Fibroblast of upper back skin (primary cell): ENCODE results near the gene CRYGN.

Source experiments
- DNase-seq: peaks from one replicate; pipeline ENCODE4 v3.0.0-alpha.2; 2013

CRYGN gene

DNA sequence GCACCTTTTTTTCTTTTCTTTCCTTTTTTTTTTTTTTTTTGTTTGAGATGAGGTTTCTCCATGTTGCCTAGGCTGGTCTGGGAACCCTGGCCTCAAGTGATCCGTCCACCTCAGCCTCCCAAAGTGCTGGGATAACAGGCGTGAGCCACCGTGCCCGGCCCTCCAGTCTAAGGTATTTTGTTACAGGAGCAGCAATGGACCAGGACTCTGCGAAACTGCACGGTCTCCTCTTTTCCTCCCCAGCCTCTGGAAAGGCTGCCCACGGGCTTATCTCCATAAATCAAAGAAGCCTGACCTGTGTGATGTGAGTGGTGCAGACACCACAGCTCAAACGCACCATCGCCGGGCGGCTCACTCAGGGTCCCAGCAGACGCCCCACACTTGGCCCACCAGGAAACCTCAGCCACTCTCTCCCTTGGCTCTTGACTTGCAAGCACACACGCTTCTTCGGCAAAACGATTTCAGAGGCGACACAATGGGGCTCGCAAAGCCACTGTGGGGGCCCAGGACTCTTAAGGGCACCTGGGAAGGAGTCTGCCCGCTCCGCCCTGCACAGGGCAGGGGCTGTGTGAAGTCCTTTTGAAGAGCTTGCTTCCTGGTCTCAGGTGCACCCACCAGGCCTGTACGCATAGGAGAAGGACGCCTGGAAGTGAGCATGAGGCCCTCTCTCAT lies 50.7 kb downstream of the CRYGN start:
- no peak for DNase-seq

DNA sequence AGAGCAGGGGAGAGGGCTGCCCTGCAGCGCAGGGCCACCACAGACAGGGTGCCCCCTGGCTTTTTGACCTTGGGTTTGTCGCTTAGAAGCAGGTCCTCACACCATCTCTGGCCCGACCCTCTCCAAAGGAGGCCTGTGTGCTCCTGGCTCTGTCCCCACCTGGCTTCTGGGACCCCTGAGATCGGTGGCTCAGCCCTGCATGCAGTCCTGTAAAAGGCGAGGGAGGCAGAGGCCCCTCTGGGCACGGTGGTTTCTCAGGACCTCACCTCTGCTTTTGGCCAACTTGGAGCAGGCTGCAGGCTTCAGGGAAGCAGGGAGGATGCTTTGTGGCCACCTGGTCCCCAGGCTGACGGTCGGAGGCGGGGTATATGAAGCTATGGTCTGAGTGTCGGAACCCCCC lies 51.5 kb downstream of the CRYGN start:
- DNase-seq, result no peak

DNA sequence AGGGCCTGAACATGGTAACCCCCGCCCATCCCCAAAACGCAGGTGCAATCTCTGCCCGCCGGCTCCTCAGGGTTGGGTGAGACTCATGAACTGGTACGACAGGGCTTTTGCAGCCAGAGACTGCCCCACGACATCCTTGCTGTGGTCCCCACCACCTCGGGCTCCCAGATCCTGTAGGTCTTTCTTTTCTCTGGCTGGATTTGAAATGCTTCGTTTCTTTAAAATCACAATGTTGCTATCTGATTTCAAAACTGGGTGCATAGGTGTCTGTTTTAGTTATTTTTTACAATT lies 52.0 kb downstream of the CRYGN start:
- no peak for DNase-seq

DNA sequence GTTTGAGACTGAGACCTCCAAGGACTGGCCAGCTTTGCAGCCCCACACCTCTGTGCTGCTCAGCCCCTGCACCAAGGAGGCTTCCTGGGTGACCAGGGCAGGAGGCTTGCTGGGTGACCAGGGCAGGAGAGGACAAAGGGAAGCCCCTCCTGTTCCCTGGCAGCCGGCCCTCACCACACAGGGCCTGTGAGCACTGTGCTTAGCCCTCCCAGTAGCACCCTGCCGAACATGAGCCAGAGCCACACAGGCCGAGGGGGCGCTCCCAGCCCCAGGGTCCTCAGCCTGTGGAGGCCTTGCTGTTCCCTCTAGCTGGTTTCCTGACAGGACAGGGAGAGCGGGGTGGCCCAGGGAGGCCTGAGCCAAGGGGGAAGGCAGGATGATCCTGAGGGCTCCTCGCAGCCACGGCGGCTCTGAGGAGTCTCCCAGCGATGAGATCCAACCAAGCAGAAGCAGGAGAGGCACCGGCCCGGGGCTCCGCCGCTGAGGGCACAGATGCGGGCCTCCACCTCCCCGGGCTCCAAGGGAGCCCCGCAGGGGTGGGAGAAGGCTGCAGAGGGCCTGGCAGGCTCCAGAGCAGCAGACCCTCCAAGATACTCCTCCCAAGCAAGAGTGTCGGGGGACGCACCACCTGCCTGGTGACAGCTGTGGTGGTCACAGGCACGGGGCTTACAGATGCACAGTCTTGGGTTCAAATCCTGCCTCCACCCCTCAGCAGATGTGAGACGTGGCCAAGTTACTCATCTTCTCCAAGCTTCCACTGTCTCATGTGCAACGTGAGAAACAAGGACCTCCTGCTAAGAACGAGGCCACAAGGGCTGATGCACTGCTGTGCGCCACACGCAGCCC lies 52.6 kb downstream of the CRYGN start:
- DNase-seq, result no peak

DNA sequence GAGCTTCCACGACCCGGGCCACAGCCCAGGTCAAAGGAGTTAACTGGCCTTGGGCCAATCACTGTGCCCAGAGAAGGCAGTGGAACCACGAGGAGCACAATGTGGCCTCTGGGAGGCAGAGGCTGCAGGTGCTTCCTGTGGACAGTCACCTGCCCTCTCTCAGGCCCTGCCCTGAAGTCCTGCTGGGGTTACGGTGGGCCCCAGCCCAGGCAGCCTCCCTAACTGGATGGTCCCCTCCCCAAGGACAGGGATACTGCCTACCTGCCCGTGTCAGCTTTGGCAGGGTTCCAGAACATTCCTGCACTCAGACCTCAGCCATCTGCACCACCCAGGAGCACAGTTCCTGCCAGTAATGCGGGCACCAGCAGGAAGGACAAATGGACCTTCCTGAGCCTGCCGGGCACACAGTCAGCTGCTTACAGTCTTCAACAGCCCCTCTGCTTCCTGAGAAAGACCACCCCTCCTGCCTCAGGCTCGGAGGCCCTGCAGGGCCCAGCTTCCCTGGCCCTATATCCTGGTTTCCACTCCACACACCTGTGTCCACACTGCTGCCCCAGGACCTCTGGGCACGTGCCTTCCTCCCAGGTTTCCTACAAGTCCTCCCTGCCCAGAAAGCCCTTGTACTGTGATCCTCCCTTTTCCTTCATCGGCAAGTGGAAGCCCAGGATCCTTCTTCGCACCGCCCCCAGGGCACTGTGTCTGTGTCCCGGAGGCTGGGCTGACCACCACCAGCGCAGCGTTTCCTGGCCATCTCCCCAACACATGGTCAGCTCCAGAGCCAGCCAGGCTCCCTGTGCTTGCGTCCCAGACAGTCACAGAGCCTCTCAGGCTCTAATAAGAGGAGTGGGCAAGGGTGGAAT lies 53.4 kb downstream of the CRYGN start:
- no peak for DNase-seq

DNA sequence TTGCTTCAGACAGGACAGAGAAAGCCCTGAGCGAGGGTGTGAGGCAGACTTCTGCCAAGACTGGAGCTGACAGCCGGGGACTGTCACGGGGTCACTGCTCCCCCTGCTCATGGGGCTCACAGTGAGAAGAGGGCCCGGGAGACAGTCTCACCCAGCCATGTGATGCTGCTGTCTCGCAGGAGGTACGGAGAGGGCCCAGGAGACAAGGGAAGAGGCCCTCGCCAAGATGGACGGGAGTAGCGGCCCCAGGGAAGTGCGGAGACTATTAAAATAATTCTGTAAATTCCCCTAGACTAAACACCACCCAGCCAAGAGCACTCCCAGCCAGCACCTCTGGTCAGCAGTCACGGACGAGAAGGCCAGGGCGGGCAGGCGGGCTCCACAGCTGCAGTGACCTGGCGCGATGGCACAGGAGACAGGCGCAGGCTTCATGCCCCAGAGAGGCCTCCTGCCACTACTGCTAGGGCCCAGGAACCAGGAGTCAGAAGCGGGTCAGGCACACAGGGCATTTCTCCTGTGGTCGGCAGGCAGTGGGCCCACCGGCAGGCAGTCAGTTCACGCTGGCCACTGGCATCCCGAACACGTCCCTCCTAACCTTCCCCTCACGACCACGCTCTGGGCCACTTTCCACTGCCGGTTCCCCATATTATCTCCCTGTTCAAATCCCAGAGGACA lies 54.2 kb downstream of the CRYGN start:
- no peak for DNase-seq

DNA sequence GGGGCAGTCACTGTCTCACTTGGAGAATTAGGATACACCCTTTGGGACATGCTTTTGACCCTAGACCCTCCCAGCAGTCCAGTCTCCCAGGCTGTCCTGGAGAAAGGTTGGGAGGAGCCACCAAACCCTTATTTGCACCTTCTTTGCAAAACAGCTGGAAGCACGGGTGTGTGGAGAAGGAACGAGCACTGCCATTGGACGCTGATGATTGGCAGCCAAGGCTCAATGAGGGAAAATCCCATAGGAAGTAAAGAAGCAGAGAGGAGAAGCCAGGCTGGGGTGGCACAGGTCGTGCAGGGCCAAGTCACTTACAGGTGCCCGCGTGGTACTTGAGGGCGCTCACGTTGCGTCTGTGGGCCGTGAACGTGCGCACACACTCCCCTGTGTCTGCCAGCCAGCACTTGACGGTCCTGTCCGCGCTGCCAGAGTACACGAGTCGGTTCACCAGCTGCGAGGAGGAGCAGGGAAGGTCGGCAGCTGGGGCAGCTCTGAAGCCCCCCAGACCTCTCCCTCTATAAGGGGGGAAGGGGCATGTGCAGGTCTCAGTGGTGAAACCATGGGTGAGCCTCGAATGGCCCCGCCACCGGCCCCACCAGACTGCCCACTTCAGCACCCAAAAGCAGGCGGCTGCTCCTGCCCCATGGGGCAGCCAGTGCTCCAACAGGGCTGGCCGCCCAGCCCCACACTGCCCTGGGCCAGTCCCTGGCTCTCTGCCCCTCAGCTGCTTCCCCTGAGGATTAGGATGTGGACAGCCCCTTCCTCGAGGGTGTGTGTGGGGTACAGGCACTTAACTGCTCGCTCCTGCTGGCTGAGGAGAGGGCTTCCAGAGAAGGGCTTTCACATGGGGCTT lies 54.9 kb downstream of the CRYGN start:
- no peak for DNase-seq

DNA sequence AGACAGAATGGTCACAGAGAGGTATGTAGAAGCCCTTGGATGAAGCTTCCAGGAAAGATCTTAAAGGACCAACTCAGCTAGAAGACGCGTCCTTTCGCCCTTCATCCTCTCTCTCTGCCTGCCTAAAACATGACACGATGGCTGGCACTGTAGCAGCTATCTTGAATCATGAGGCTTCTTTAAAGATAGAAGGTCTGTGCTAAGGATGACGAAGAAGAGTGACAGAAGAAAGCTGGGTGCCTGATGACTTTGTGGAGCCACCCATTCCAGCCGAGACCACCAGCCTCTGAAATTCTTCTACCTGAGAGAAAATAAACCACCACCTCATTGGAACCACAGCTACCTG lies 55.6 kb downstream of the CRYGN start:
- no peak for DNase-seq

DNA sequence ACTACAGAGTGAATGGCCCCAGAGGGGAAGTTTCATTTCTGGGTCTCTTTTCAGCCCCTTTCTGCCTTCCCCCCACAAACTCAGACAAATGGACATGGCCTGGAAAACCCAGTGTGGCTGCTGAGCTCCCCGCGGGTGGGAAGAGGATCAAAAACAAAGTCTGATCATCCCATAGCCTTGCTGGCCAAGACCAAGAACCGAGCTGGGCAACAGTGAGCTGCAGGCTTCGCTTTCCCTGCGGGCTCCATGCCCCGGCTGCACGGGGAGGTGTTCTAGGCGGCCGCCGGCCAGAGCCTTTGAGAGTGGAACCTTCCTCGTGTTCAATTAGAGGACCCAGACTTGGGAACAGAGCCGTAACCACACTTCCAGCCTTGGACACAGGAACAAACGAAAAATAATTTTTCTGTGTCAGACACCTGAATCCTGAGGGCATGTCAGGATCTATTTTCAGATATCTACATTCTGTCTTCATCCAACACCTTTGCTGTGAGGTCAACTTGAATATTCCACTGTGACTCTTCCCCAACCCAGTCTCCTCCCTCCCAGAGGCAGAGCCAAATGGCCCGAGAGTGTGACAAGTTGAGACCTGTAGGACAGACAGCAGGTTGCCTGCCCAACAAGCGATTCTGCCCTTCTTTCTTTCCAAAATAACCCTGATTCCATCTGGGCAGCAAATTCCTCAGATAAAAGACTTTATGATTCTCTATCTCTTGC lies 56.1 kb downstream of the CRYGN start:
- no peak for DNase-seq

DNA sequence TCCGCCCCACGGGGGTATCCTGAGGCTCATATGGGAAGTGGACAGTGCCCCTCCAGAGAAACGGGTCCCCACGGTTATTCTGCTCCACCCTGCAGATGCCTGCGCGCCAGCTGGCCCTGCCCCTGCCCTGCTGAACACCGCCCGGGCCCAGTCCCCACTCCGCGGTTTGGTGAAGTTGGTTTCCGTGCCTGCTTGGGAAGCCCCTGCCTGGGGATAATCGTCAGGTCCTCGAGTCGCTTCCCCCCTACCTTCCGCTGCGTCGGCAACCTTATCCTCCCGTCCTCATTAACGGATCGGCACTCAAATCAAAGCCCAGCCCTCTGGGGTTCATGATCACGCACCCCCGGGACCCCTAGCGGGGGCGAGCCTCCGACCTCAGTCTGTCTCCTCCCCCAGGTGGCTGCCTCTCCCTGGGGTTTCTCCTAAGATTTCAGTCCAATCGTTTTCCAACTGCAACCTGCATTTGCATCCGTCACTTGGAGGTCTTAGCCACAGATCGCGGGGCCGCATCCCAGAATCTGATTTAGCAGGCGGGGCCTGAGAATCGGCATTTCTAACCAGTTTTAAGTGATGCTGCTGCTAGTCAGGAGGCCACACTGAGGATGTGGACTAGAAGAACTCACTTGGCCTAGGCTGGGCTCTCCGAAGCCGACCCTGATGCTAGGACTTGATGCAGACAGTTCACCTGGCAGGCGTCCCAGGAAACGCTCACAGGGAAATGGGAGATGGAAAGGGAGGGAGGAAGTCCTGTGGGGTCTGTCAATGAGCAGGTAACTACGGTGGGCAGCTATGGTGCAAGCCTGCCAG lies 57.7 kb downstream of the CRYGN start:
- no peak for DNase-seq

DNA sequence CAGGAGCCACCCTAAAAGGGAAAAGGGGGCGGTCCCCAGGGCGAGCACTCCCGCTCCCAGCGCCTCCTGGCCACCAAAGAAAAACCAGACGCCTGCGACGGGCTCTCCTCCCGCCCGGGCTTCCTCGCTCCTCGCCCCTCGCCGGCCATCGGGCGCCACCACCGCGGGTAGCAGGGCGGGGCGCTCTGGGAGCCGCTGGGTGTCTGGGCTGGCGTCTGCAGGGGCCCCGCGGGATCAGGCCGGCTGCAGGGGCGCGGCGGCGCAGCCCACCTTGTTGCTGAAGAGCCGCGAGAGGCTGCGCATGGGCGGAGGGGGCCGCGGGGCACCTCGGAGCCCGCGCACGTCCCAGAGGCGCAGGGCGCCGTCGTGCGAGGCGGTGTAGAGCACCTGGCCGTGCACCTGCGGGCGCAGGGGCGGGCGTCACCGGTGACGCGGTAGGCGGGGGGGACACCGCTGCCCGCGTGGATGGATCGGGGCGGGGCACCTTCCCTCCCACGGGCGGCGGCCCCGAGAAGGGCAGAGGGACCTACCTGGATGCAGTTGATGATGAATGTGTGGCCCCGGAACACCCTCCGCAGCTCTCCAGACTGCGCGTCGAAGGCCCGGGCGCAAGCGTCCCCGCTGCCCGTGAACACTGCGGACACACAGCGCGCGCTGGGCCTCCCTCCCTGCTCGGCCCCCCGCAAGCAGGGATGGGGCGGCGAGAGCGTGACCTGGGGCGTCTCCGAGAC lies 58.4 kb downstream of the CRYGN start:
- DNase-seq, result no peak

DNA sequence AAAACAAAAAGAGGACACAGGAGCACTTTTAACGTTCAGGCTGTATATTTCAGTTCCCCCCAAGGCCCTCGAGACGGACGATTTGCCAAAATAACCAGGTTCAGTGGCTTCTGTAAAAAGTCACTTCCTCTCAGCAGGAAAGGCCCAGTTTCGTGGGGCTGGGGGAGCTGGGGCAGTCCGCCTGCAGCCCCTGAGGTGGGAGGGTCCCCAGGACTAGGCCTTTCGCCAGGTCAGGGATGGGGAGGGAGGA lies 58.9 kb downstream of the CRYGN start:
- DNase-seq, result no peak

DNA sequence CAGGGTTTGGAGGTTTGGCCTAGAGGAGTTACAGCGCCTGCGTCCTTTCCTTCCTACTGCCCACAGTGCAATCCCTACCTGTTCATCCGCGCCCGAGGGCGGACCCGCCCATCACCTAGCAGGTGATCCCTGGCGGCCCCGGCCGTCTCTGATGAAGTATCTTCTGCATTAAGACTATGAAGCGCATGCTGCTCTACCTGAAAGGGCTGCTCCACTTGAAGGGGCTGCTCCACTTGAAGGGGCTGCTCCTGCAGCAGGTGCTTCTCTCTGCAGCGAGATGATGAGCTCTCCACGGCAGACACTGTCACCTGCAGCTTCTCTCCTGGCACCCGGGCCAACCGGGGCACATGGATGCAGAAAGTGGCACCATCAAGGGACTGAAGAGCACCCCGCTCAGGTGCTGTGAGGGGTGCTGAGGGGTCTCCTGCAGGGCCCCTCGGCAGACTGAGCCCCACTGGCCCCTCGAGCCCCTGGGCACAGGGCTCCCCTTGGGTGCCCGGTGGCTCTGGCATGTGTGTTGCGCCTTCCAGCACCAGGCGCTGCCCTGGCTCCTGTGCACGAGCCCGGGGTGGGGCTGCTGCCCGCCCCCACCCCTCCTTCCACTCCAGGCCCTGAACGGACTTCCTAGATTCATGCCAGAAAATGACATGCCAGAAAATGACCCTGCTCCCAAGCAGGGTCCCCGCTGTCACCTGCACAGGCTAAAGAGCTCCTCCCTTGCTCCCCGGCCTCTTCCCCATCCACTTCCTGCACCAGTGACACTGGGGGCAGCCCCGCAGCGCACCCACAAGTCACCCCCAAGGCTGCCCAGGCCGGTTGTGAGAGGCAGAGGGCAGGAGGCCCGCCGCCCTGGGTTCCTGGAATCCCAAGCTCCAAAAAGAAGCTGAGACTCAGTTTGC lies 59.5 kb downstream of the CRYGN start:
- no peak for DNase-seq

DNA sequence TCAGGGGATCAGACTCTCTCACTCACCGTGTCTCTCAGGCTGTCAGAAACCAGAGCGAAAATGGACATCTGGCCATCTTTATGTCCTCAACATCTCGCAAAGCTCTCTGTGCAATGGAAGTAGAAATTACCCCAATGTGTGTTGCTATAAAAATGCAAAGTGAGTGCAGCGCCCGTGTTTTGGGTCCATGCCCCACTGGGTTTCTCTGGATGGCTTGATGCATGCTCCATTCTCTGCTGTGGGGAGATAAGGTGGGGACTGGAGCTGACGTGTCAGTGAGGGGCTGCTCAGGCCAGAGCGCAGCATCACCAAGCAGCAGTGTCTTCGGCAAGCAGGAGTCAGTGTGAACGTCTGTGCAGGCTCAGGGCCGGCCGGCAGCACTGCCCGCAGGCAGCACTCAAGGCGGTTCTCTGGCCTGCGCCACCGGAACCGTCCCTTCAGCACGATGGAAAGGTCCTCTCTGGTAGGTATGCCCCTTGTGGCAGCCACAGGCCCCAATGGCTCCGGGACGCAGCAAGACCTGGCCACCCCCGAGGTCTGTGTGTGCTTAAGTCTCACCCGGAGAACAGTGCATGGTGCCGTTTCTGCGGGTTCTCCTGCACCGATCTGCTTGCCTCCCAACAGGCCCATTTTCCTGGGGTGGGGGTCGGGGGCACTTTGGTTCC lies 60.3 kb downstream of the CRYGN start:
- DNase-seq, result no peak

DNA sequence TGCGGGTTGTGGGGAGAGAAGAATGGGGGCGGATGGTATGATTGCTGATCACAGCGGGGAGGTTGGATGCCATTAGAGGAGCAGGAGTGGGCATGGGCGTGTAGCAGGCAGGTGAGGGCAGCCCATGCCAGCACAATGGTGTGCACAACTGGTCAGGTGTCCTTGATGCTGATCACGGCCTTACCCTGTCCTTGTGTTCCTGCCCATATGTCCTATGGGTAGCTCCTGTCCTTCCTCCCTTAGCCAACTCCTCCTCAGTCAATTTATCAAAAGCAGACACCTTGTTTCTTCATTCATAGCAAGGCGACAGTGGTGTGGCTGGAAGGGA lies 60.8 kb downstream of the CRYGN start:
- no peak for DNase-seq
